Panc1 (cell line): Measurements from ENCODE around the gene RPL35. TPM values are rescaled to one million over a fixed set of nuclear protein-coding genes. Genes with fewer than 3 reads are reported as not detected.

ENCODE experiments used
- ATAC-seq: fragments of 200-7000 bp; cut with Tn5 transposase; 2 replicates; pipeline ENCODE4 v1.9.1; 2020; ENCODE audit warnings: mild to moderate bottlenecking, moderate library complexity
- BruUV-seq: library from RNA; stranded (reverse); fragments of 400-500 nt; replicated peaks from 2 replicates; lab custom pipeline; 2021; lab: Mats Ljungman, UMichigan
- CTCF ChIA-PET: fragments of 300-600 bp; sonication (Branson Sonifier 250); formaldehyde crosslinking; loops from one replicate; lab custom pipeline; 2022; ENCODE audit warnings: antibody characterized with exemption; lab: Charles Lee
- POLR2A ChIA-PET: fragments of 300-600 bp; sonication (Branson Sonifier 250); formaldehyde crosslinking; loops from one replicate; lab custom pipeline; 2022; ENCODE audit warnings: antibody characterized with exemption; lab: Charles Lee
- DNase-seq: peaks from one replicate; pipeline ENCODE4 v3.0.0-alpha.2; 2010; ENCODE audit warnings: low read depth, low spot score
- H3K27ac ChIP-seq: 2 replicates; pipeline ENCODE4 v1.5.1; 2011; ENCODE audit warnings: mild to moderate bottlenecking, low read length, inconsistent platforms
- H3K27me3 ChIP-seq: fragments of 200-500 bp; sonication (Bioruptor generic); 2 replicates; pipeline ENCODE4 v1.6.0; 2014; ENCODE audit warnings: low read length, inconsistent platforms; ENCODE audit not compliant: control insufficient read depth, insufficient read depth
- H3K36me3 ChIP-seq: fragments of 200-500 bp; sonication (Bioruptor generic); 2 replicates; pipeline ENCODE4 v1.5.1; 2014; ENCODE audit warnings: inconsistent platforms, mild to moderate bottlenecking, low read length, moderate library complexity; ENCODE audit not compliant: control insufficient read depth, insufficient read depth
- H3K4me1 ChIP-seq: 2 replicates; pipeline ENCODE4 v1.5.1; 2011; ENCODE audit warnings: inconsistent platforms, mild to moderate bottlenecking, low read length, moderate library complexity; ENCODE audit not compliant: control insufficient read depth, insufficient read depth
- H3K4me3 ChIP-seq, 2 experiments: 2 replicates each; pipeline ENCODE4 v1.5.1; 2011 to 2012; ENCODE audit warnings: low read depth in 2 of 2, low read length in 2 of 2, mild to moderate bottlenecking in 2 of 2, inconsistent platforms in 1 of 2, moderate library complexity in 1 of 2
- H3K9me3 ChIP-seq: fragments of 200-500 bp; sonication (Bioruptor generic); 2 replicates; pipeline ENCODE4 v1.5.1; 2014; ENCODE audit warnings: low read depth, mild to moderate bottlenecking, inconsistent platforms, low read length, moderate library complexity; ENCODE audit not compliant: control insufficient read depth, insufficient read depth
- CTCF ChIP-seq: fragments of 450-650 bp; IDR thresholded peaks from 2 replicates; pipeline ENCODE4 v1.5.1; 2017; ENCODE audit warnings: mild to moderate bottlenecking
- POLR2AphosphoS5 ChIP-seq: IDR thresholded peaks from 2 replicates; pipeline ENCODE4 v1.6.1; 2012; ENCODE audit warnings: mild to moderate bottlenecking, low read depth, low read length, moderate library complexity
- REST ChIP-seq, 2 experiments: IDR thresholded peaks; 2 replicates each; pipeline ENCODE4 v1.6.1; 2011 to 2012; ENCODE audit warnings: low read depth in 2 of 2, control low read depth in 1 of 2, low read length in 1 of 2, mild to moderate bottlenecking in 1 of 2, moderate library complexity in 1 of 2; ENCODE audit not compliant: insufficient read depth in 1 of 2
- SIN3A ChIP-seq: IDR thresholded peaks from 2 replicates; pipeline ENCODE4 v1.6.1; 2012; ENCODE audit warnings: low read depth, mild to moderate bottlenecking, low read length, moderate library complexity, borderline replicate concordance; ENCODE audit not compliant: insufficient read depth
- TCF7L2 ChIP-seq: IDR thresholded peaks from 2 replicates; pipeline ENCODE4 v1.6.1; 2011; ENCODE audit warnings: mild to moderate bottlenecking, low read depth, low read length, inconsistent platforms
- in situ Hi-C: cut with HindIII; loops from 2 replicates; pipeline ENCODE4 v1.10.0; 2016; ENCODE audit warnings: low sequenced_read_pairs, low pct_unique_long_range_greater_than_20kb
- intact Hi-C: fragments of 100-400 bp; cut with micrococcal nuclease; formaldehyde crosslinking; loops from one replicate; pipeline ENCODE4 v1.10.0; 2022; ENCODE audit not compliant: unreplicated experiment
- total RNA-seq: library from RNA; stranded (reverse); gene quantifications from one replicate; pipeline ENCODE4 v1.2.1, GENCODE V29; 2021; ENCODE audit not compliant: unreplicated experiment

RPL35 gene
- total RNA-seq, 1 experiment from 2014 or later: 758 TPM

GRCh38 chr9:124868511-124869465 is 7.0 kb upstream of the RPL35 start:
- TSS peak; percentile 98 for BruUV-seq
- no peak for DNase-seq
- ChIA-PET POLR2A (interaction anchor here (0.6 kb wide), 2 partner anchors 23 to 28 kb away, joined by 5 read pairs; no protein-coding TSS in a partner anchor), CTCF (no interaction called here)
- Histone ChIP-seq H3K36me3 (peaks cover 13% of the 10 kb centered on the region), H3K9me3 (no peaks in the 10 kb centered on the region), H3K4me1 (peaks cover 28% of the 10 kb centered on the region), H3K27me3 (no peaks in the 10 kb centered on the region), H3K4me3 (peak overlapping the region; percentile 89 to 90), H3K27ac (peak overlapping the region; percentile 96)
- in situ Hi-C loops (no loop called here), intact Hi-C loops (no loop called here)
- ATAC-seq: peak; percentile 93
- no peak for TF ChIP-seq REST (IDR thresholded peaks at IDR 0.05; ENCODE audit: insufficient read depth in 1 of 2, low read depth in 2 of 2, low read length in 1 of 2)
- TF ChIP-seq POLR2AphosphoS5: peak; percentile 87
- TF ChIP-seq SIN3A: peak; percentile 85; the same call in 1 of the 2 replicates
- TF ChIP-seq TCF7L2: no peak

- H3K27me3 ChIP-seq: no peaks in the 10 kb centered on the region
- H3K4me1 ChIP-seq: peaks cover 30% of the 10 kb centered on the region
- H3K4me3 ChIP-seq: peak overlapping the region; percentile 79 to 90
- no TSS peak for BruUV-seq
- ChIA-PET POLR2A (interaction anchor here (0.5 kb wide), 1 partner anchor 22 kb away, joined by 10 read pairs; no protein-coding TSS in a partner anchor), CTCF (no interaction called here)
- no peak for ATAC-seq
- peak overlapping the region; percentile 88 for H3K27ac ChIP-seq
- in situ Hi-C loops (no loop called here), intact Hi-C loops (no loop called here)
- TF ChIP-seq TCF7L2: no peak
- no peak for TF ChIP-seq POLR2AphosphoS5
- TF ChIP-seq CTCF: no peak
- TF ChIP-seq SIN3A: no peak
- TF ChIP-seq REST (IDR thresholded peaks at IDR 0.05; ENCODE audit: insufficient read depth in 1 of 2, low read depth in 2 of 2, low read length in 1 of 2): no peak
- H3K36me3 ChIP-seq: peaks cover 9% of the 10 kb centered on the region
- no peak for DNase-seq
- no peaks in the 10 kb centered on the region for H3K9me3 ChIP-seq
Measured at GRCh38 chr9:124863371-124863871, 1.7 kb upstream of the RPL35 start.
